Measurements from ENCODE around the gene PANK1.

DNA sequence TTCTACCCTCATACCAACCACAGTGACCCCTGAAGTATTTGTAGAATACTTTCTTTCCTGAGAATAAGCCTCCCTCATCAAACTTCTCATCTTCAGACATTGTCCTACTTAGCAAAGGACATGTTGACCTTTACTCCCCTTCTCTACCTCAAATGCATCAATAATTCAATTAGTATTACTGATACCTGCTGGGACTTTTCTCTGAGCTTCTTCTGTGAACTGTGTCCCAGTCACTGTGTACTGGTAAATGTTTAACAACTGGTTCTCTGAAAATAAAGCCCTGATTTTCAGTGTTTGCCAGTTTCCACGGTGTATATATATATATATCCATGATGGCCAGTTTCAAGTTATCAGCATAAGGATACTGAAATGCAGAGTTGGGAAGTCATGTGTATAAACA, 12.2 kb downstream of the PANK1 start:
- TF ChIP-seq, protein P1, sequence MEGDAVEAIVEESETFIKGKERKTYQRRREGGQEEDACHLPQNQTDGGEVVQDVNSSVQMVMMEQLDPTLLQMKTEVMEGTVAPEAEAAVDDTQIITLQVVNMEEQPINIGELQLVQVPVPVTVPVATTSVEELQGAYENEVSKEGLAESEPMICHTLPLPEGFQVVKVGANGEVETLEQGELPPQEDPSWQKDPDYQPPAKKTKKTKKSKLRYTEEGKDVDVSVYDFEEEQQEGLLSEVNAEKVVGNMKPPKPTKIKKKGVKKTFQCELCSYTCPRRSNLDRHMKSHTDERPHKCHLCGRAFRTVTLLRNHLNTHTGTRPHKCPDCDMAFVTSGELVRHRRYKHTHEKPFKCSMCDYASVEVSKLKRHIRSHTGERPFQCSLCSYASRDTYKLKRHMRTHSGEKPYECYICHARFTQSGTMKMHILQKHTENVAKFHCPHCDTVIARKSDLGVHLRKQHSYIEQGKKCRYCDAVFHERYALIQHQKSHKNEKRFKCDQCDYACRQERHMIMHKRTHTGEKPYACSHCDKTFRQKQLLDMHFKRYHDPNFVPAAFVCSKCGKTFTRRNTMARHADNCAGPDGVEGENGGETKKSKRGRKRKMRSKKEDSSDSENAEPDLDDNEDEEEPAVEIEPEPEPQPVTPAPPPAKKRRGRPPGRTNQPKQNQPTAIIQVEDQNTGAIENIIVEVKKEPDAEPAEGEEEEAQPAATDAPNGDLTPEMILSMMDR (IDR thresholded peaks at IDR 0.05; ENCODE audit: low read depth, low read length, poor library complexity, severe bottlenecking) = no peak
- TF ChIP-seq EZH2phosphoT487 (IDR thresholded peaks at IDR 0.05; ENCODE audit: borderline replicate concordance, low read length) = no peak

All from DOHH2 (cell line).